PC-9 (cell line): Measurements from ENCODE around the gene KRT76. TPM values are rescaled to one million over a fixed set of nuclear protein-coding genes. Genes with fewer than 3 reads are reported as not detected.

ENCODE experiments used
- BruUV-seq: library from RNA; stranded (reverse); fragments of 400-500 nt; replicated peaks from 2 replicates; lab custom pipeline; 2021; lab: Mats Ljungman, UMichigan
- CTCF ChIA-PET: fragments of 300-600 bp; sonication (Branson Sonifier 250); formaldehyde crosslinking; loops from one replicate; lab custom pipeline; 2022; ENCODE audit warnings: antibody characterized with exemption; lab: Charles Lee
- POLR2A ChIA-PET: fragments of 300-600 bp; sonication (Branson Sonifier 250); formaldehyde crosslinking; loops from one replicate; lab custom pipeline; 2022; ENCODE audit warnings: antibody characterized with exemption; ENCODE audit not compliant: unreplicated experiment; lab: Charles Lee
- DNase-seq, 2 experiments: peaks; one replicate each; pipeline versions ENCODE4 v3.0.0 to v3.0.0-alpha.2; 2015 to 2022; ENCODE audit warnings: mixed read lengths in 1 of 2
- H2AFZ ChIP-seq: fragments of 200-600 bp; sonication (generic); 2 replicates; pipeline ENCODE4 v1.8.1; 2017; ENCODE audit warnings: antibody characterized with exemption
- H3F3A ChIP-seq: fragments of 200-600 bp; sonication (generic); 2 replicates; pipeline ENCODE4 v1.8.1; 2017; ENCODE audit warnings: antibody characterized with exemption, mild to moderate bottlenecking, low read depth; ENCODE audit not compliant: insufficient read depth
- H3K27ac ChIP-seq: fragments of 200-600 bp; sonication (generic); 2 replicates; pipeline ENCODE4 v1.6.1; 2016; ENCODE audit warnings: mixed run types
- H3K27me3 ChIP-seq: fragments of 200-600 bp; sonication (generic); 2 replicates; pipeline ENCODE4 v1.6.1; 2016; ENCODE audit warnings: low read depth, mixed run types; ENCODE audit not compliant: insufficient read depth
- H3K36me3 ChIP-seq: fragments of 200-600 bp; sonication (generic); 2 replicates; pipeline ENCODE4 v1.6.1; 2016; ENCODE audit warnings: low read depth, mixed run types
- H3K4me1 ChIP-seq: fragments of 200-600 bp; sonication (generic); replicated peaks from 2 replicates; pipeline ENCODE4 v1.6.1; 2016; ENCODE audit warnings: mixed run types; ENCODE audit not compliant: insufficient read depth
- H3K4me2 ChIP-seq: fragments of 200-600 bp; sonication (generic); 2 replicates; pipeline ENCODE4 v1.6.1; 2017; ENCODE audit warnings: mixed run types
- H3K4me3 ChIP-seq: fragments of 200-600 bp; sonication (generic); 2 replicates; pipeline ENCODE4 v1.6.1; 2016; ENCODE audit warnings: mixed run types
- H3K79me2 ChIP-seq: fragments of 200-600 bp; sonication (generic); 2 replicates; pipeline ENCODE4 v1.6.1; 2017; ENCODE audit warnings: low read depth, mixed run types
- H3K9me2 ChIP-seq: fragments of 200-600 bp; sonication (generic); 2 replicates; pipeline ENCODE4 v1.8.1; 2017; ENCODE audit warnings: mild to moderate bottlenecking; ENCODE audit not compliant: insufficient read depth
- H3K9me3 ChIP-seq: fragments of 200-600 bp; sonication (generic); 2 replicates; pipeline ENCODE4 v1.8.1; 2016; ENCODE audit warnings: low read depth; ENCODE audit not compliant: insufficient read depth
- H4K20me1 ChIP-seq: fragments of 200-600 bp; sonication (generic); 2 replicates; pipeline ENCODE4 v1.8.1; 2017; ENCODE audit not compliant: insufficient read depth
- EZH2 ChIP-seq: fragments of 200-600 bp; sonication (generic); IDR thresholded peaks from 2 replicates; pipeline ENCODE4 v1.8.0; 2017; ENCODE audit warnings: antibody characterized with exemption, low read depth
- intact Hi-C: fragments of 100-400 bp; cut with micrococcal nuclease; formaldehyde crosslinking; loops from one replicate; pipeline ENCODE4 v1.10.0; 2022; ENCODE audit not compliant: unreplicated experiment
- total RNA-seq: library from RNA; stranded (reverse); gene quantifications from 2 replicates; pipeline ENCODE4 v1.2.3, GENCODE V29; 2021
- TF ChIP-seq, protein P1 (sequence below): fragments of 200-600 bp; sonication (generic); conservative IDR thresholded peaks from 2 replicates; pipeline ENCODE4 v1.6.1; 2017; ENCODE audit warnings: mixed run types, antibody characterized with exemption, mild to moderate bottlenecking, moderate library complexity

The KRT76 gene
- total RNA-seq, 1 experiment from 2014 or later = not detected

DNA sequence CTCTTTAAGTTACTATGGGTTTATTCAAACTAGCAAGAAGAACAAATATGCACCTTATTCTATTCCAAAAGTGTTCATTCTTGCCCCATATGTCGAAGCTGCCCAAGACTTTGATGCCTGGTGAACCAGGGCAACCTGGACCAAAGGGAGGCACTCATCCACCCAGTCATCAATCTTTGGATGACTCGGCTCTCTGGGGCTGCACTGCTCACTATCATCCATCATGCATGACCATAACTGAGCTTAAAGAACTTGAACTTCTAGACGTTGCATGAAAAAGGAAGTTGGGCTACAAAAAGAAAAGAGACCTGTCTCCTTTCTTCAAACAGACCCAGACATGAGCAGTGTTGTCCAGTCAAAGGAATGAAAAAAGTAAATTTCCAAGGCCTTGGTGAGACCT lies 35.6 kb upstream of the KRT76 start:
- H3K4me2 ChIP-seq = no peak overlapping the region
- no peak overlapping the region for H3K4me3 ChIP-seq
- H3K79me2 ChIP-seq = no peaks in the 10 kb centered on the region
- no peaks in the 10 kb centered on the region for H3K9me2 ChIP-seq
- no peaks in the 10 kb centered on the region for H3K27me3 ChIP-seq
- no peaks in the 10 kb centered on the region for H3F3A ChIP-seq
- H2AFZ ChIP-seq = no peak overlapping the region
- no TSS peak for BruUV-seq
- H3K27ac ChIP-seq = no peak overlapping the region
- intact Hi-C loops = no loop called here
- no peak for DNase-seq
- no peaks in the 10 kb centered on the region for H3K36me3 ChIP-seq
- no peaks in the 10 kb centered on the region for H4K20me1 ChIP-seq
- peaks cover 8% of the 10 kb centered on the region for H3K4me1 ChIP-seq
- no peaks in the 10 kb centered on the region for H3K9me3 ChIP-seq
- ChIA-PET POLR2A (no interaction called here), CTCF (no interaction called here)
- TF ChIP-seq, protein P1, sequence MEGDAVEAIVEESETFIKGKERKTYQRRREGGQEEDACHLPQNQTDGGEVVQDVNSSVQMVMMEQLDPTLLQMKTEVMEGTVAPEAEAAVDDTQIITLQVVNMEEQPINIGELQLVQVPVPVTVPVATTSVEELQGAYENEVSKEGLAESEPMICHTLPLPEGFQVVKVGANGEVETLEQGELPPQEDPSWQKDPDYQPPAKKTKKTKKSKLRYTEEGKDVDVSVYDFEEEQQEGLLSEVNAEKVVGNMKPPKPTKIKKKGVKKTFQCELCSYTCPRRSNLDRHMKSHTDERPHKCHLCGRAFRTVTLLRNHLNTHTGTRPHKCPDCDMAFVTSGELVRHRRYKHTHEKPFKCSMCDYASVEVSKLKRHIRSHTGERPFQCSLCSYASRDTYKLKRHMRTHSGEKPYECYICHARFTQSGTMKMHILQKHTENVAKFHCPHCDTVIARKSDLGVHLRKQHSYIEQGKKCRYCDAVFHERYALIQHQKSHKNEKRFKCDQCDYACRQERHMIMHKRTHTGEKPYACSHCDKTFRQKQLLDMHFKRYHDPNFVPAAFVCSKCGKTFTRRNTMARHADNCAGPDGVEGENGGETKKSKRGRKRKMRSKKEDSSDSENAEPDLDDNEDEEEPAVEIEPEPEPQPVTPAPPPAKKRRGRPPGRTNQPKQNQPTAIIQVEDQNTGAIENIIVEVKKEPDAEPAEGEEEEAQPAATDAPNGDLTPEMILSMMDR = no peak
- no peak for TF ChIP-seq EZH2

DNA sequence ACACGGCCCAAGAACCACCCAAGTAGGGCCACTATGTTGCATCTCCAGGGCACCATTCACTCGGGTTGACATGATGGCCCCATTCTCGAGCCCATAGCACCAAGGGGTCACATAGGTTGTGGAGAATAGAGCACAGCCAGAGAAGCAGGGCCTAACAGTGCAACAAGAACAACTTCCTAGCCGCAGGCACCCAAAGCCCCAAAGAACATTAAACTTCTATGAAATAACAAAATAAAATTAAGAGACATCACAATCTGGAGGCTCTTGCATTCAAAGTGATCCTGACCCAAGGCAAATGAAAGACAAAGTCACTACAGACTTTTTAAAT lies 34.9 kb upstream of the KRT76 start:
- Histone ChIP-seq H3K9me3 (no peaks in the 10 kb centered on the region), H3K27ac (no peak overlapping the region), H3K4me1 (peaks cover 8% of the 10 kb centered on the region), H3K4me3 (no peak overlapping the region), H3K36me3 (no peaks in the 10 kb centered on the region), H3K9me2 (no peaks in the 10 kb centered on the region), H4K20me1 (no peaks in the 10 kb centered on the region), H3F3A (no peaks in the 10 kb centered on the region), H3K79me2 (no peaks in the 10 kb centered on the region), H3K27me3 (no peaks in the 10 kb centered on the region), H2AFZ (no peak overlapping the region), H3K4me2 (no peak overlapping the region)
- CTCF ChIA-PET = no interaction called here
- intact Hi-C loops = no loop called here
- no peak for DNase-seq
- POLR2A ChIA-PET = interaction anchor here (0.6 kb wide), 1 partner anchor 626 kb away, joined by 4 read pairs; no protein-coding TSS in a partner anchor
- no TSS peak for BruUV-seq
- no peak for TF ChIP-seq EZH2
- TF ChIP-seq, protein P1 = no peak

DNA sequence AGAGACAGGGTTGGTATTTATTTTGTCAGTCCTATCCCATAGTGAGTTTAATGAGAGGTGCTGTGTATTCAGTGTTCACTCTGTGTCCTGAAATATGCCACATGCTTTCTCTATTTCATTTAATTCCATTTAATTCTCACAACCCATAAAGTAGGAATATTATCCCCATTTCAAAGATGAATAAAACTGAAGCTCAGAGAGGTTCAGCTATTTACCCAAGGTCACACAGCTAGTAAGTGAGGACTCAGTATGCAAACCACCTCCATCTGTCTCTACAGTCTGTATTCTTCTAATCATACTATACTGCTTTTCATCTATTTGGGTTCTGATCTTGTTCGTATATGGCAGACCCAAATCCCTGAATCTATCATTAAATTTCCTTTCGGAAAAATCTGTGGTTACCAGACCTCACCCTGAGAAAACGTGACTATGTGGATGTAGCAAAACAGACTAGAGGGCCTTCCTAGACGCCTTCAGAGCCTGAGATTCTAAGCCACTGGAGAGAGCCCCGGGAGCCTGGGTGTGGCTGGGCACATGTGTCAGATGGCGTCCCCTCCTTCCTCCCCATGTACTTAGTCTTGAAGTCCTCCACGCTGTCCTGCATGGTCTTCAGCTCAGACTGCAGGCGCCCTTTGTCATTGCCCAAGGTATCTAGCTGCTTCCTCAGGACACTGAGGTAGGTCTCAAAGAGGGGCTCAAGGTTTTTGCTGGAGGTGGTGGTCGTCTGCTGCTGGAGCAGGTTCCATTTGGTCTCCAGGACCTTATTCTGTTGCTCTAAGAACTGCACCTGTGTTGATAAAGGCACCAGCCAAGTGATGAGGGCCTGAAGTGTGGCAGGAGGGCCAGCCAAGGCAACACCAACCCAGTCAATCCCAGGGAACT lies 34.3 kb upstream of the KRT76 start:
- Histone ChIP-seq H3F3A (no peaks in the 10 kb centered on the region), H3K4me2 (no peak overlapping the region), H4K20me1 (no peaks in the 10 kb centered on the region), H3K27ac (no peak overlapping the region), H3K79me2 (no peaks in the 10 kb centered on the region), H3K36me3 (no peaks in the 10 kb centered on the region), H3K9me2 (no peaks in the 10 kb centered on the region), H3K27me3 (no peaks in the 10 kb centered on the region), H3K4me1 (peaks cover 8% of the 10 kb centered on the region), H2AFZ (no peak overlapping the region), H3K4me3 (no peak overlapping the region), H3K9me3 (no peaks in the 10 kb centered on the region)
- POLR2A ChIA-PET = no interaction called here
- TF ChIP-seq, protein P1 = no peak
- no peak for TF ChIP-seq EZH2
- CTCF ChIA-PET = no interaction called here
- BruUV-seq = no TSS peak
- DNase-seq = no peak
- intact Hi-C loops = no loop called here
